HEK293 (cell line): ENCODE results near the gene INTS6L.

Source experiments
- CTCF ChIP-seq: fragments of 450-650 bp; formaldehyde crosslinking; IDR thresholded peaks from 2 replicates; pipeline ENCODE4 v1.5.1; 2016; ENCODE audit warnings: missing biosample characterization, missing genetic modification characterization
- ZNF37A ChIP-seq: fragments of 450-650 bp; IDR thresholded peaks from 2 replicates; pipeline ENCODE4 v1.5.1; 2018; ENCODE audit warnings: missing biosample characterization, missing genetic modification characterization
- ZNF449 ChIP-seq: fragments of 450-650 bp; formaldehyde crosslinking; IDR thresholded peaks from 2 replicates; pipeline ENCODE4 v1.5.1; 2017; ENCODE audit warnings: missing biosample characterization, mild to moderate bottlenecking, missing genetic modification characterization, moderate library complexity
- ZNF585B ChIP-seq: fragments of 450-650 bp; formaldehyde crosslinking; IDR thresholded peaks from 2 replicates; pipeline ENCODE4 v1.5.1; 2016; ENCODE audit warnings: missing biosample characterization, missing genetic modification characterization
- ZNF596 ChIP-seq: fragments of 450-650 bp; IDR thresholded peaks from 2 replicates; pipeline ENCODE4 v1.5.0; 2018; ENCODE audit warnings: missing biosample characterization, mild to moderate bottlenecking, missing genetic modification characterization, moderate library complexity
- ZNF664 ChIP-seq: fragments of 450-650 bp; formaldehyde crosslinking; IDR thresholded peaks from 2 replicates; pipeline ENCODE4 v1.5.1; 2016; ENCODE audit warnings: missing biosample characterization, missing genetic modification characterization
- ZNF837 ChIP-seq: fragments of 450-650 bp; formaldehyde crosslinking; IDR thresholded peaks from 2 replicates; pipeline ENCODE4 v1.5.1; 2016; ENCODE audit warnings: missing biosample characterization, missing genetic modification characterization
- ZNF843 ChIP-seq: fragments of 450-650 bp; formaldehyde crosslinking; IDR thresholded peaks from 2 replicates; pipeline ENCODE4 v1.5.1; 2016; ENCODE audit warnings: missing biosample characterization, missing genetic modification characterization

- TF ChIP-seq CTCF (no peak), ZNF37A (tag by site-specific recombination) (no peak), ZNF843 (tag by site-specific recombination) (no peak), ZNF596 (tag by site-specific recombination) (no peak), ZNF449 (tag by site-specific recombination) (no peak), ZNF585B (tag by site-specific recombination) (no peak), ZNF837 (tag by site-specific recombination) (no peak), ZNF664 (tag by site-specific recombination) (no peak)
These were observed 373 bp upstream of the INTS6L start for GRCh38 chrX:135520022-135520552.
